DMS 273 (cell line): ENCODE results near the gene MYORG.

Source experiments
- DNase-seq: peaks from one replicate; lab custom pipeline; 2025; ENCODE audit not compliant: unreplicated experiment; lab: John Stamatoyannopoulos, UW

MYORG gene

DNA sequence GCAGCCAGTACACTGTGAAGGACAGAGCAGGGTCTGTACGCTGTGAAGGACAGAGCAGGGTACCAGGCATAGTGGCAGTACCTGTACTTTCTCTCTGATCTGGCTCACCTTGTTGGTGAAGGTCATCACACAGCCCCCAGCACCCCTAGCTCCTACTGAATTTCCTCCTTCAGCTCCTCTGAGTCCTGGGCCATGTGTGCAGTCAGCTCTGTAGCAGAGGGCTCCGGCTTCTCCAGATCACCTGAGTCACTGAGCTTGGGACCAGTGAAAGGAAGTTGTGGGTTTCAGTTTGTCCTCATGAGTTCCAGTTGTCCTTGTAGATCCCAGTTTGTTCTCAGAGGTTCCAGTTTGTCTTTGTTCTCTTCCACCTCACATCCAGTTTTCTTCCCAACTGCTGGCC lies 41.8 kb downstream of the MYORG start:
- no peak for DNase-seq

DNA sequence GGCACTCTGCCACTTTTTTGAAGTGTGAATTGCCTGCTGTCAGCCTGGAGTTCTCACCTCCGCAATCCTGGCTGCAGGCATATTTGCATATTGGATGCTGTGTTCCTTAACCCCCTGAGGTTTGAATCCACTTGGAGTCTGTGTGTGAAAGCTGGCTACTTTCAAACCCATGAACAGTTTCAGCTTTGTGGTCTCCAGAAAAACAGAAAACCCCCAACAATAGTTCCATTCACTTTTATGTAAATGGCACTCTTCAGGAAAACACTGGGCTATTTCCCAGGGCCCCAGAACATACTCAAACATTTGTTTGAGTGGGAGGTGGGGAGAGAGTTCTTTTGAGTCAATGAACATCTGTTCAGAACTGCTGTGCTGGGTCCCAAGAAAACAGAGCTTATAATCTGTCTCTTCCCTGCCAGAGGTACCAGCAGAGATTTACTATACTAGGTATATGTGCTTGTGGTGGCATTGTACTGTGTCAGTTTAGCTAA lies 42.3 kb downstream of the MYORG start:
- DNase-seq = peak; percentile 68

DNA sequence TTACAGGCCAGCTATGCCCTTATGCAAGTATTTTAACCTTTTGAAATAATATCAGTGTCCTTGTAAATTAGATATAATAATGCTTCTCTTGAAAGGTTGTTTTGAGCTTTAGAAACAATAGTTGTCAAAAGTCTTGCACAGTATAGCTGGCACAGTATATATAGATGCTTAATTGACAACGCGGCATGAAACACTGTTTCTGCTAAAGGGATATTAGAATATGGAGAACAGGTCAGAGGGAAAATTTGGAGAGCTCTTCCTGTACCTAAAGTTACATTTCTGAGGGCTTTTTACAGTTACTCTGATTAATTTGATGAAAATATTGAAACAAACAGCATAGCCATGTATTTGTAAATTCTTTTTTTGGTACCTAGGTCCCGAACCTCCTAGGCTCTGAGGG lies 42.9 kb downstream of the MYORG start:
- no peak for DNase-seq

DNA sequence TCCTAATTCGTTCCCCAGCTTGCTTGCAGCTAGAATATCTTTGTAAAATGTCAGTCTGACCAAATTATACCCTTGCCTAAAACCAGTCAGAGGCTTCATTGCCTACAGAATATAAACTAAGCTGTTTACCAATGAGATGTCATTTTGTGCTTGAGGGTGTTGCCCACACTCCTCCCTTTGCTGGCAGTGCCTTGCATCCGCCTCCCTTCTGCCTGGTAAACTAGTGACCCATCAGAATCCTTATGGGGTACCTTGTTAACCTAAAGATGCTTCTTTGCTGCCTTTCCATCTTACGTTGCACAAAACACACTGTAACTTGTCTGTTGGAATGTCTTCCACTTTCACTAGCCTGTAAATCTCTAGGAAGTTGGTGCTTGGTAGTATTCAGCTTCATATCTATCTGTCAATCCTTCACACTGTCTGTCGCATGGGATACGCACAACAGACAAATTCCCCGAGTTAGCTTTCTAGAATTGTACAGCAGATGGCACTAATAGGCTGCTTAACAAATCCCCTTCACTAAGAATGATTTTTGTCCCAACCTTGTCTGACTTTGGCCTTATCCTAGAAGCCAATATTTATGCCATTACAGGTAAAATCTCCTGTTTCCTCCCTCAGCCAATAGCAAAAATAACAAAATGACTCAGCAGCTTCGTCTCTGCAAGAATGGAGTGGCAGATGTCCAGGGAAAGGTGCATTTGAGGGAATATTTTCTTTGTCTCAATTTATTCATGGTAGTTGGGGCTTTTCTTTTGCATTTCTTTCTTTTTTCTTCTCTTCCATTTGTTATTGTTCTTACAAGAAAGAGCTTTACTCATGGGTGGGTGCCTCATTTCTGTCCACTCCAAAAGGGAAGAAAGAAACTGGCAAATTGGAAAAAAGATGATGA lies 44.4 kb downstream of the MYORG start:
- DNase-seq = peak; percentile 74

DNA sequence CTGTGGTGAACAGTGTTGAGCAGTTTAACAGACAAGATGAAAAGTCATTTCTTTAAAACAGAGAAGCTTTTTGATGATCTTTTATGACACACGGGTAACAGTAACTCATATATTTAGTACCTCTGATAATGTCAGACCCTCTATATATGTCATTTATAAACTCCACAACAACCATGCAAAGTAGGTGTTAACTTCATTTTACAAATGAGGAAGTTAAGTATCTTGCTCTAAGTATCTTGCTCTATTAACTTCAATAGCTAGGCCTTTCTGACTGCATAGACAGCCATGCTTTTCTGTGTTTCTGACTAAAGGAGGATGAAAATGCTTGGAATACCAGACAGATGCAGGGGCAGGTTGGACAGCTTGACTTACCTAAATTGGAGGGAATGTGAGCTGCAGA lies 45.5 kb downstream of the MYORG start:
- no peak for DNase-seq

DNA sequence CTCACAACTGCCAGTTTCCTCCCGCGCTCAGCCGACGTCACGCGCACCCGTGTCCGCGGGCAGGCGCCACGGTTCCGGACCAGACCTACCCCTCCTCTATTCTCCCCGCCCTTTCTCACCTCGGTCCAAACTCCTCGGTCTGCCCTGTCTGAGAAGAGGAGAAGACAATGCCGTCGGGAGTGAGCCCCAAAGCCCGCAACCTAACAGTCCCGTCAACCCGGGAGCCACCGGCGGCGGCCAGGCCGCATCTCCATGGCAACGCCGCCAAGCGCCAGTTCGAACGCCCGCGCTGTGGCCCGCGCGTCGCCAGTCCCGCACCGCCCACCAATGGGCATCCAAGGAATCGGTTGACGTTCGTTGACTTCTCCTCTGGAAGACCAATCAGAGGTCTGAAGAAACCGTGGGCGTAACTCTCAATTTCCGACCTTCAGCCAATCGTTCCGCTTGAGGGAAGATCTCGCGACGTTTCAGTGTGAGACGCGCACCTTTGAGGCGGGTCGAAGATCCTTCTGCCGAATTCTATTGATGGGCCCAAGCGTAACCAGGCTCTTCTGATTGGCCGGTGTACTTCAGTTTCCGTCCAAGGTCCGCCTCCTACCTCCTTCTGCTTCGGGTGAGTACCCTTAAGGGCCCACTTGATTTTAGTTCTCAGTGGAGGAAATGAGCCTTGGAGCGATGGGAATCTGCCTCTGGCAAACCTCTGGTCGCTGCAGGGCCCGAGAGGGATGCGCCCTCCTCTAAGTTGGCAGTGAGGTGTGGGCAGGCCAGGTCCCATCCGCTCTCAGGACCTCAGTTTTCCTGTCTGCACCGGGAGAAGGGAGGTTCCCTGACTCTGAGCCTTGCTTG lies 47.5 kb downstream of the MYORG start, which contains the start of the genes KIF24 and NUDT2:
Gene KIF24 (minus strand): TSS at position 282 of the 846 bp plus-strand sequence. CDS start 17,922 bp downstream, outside the sequence.
Gene NUDT2 (plus strand): TSS at position 583 of the 846 bp plus-strand sequence. CDS start 9,471 bp downstream, outside the sequence.
- peak; percentile 100 for DNase-seq

DNA sequence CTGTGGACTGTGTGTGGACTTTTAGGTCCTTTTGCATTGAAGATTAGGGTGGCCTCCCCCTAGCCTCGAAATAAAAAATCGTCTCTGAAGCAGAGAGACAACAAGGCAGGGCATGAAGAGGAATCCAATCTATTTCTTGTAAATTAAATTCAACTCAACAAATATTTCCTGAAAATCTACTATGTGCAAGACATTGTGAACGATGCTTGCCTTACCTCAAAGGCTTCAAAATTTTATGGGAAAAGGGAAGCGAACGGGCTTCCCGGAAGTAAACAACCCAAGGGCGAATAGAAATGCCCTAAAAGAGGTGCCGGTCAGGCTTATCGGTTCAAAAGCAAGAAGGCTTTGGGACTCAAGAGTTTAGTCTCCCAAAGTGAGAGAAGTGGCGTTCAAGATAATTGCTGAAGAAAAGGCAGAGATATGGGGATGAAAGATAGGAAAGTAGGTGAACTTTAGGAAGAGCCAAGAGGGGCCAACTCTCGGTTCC lies 48.2 kb downstream of the MYORG start:
- DNase-seq = peak; percentile 75

DNA sequence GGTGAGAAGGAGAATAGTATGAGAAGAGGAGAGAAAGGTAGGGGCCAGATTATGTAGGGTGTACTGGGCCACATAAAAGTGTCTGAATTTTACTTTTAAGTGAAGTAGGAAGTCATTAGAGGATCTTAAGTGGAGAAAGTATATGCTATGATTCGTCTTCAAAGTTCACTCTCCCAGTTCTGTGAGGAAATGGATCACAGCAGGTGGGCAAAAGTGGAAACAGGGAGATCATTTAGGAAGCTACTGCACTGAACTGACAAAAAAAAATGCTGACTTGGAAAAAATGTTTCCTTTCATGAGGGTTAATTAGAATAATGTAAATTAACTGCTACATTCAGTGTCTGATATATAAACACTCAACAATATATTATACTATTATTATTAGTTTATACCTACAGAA lies 50.0 kb downstream of the MYORG start:
- no peak for DNase-seq

DNA sequence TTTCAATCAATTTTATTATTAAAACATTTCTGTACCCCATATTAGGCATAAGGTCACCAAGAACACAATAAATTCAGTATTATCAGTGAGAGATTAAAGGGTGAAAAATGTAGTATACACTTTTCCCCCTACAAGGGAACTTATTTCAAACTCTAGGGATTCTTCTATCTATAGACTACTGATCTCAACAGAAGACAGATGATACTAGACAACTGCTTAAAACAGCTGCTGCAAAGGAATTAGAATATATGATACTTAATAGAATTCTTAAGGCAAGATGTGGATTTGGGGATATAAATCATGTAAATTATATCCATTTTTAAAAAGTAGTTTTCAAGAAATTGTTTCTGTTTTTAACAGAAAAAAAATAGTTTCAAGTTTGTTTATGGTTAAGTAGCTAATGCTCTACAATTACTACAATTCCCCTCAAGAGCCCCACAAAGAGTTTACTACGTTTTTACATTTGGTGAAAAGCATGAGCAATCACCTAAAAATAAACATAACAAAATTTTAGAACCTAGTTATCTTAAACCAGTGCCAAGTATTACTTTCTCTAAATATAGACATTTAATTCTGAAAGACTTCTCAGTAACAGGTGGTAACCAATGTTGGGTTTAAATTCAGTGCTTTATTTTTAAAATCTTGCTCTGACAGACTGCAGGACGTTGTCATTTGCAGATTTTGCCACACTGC lies 53.7 kb downstream of the MYORG start:
- no peak for DNase-seq

DNA sequence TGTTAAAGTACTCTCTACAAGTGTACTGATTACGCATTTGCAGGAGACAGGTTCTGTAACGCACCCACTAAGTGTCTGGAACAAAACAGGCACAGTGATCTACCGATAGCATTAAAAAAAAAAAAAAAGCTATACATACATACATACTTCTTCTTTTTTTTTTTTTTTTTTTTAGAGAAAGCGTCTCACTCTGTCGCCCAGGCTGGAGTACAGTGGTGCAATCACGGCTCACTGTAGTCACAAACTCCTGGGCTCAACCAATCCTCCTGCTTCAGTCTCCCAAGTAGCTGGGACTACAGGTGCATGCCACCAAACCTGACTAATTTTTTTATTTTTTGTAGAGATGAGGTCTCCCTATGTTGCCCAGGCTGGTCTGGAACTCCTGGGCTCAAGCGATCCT lies 55.2 kb downstream of the MYORG start:
- DNase-seq = no peak

DNA sequence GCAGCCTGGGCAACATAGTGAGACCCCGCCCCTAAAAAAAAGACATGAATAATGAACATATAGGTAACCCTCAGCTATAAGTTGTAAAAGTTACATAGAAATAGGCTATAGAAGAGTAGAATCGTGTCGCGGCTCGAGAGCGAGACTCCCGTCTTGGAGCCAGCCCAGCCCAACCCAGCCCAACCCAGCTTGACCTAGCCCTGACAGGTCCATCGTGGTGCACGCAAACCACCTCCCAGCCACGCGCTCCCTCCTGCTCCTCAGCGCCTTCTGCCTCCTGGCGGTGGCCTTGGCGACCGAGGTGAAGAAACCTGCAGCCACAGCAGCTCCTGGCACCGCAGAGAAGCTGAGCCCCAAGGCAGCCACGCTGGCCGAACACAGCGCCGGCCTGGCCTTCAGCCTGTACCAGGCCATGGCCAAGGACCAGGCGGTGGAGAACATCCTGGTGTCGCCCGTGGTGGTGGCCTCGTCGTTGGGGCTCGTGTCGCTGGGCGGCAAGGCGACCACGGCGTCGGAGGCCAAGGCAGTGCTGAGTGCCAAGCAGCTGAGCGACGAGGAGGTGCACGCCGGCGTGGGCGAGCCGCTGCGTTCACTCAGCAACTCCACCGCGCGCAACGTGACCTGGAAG lies 58.4 kb downstream of the MYORG start:
- no peak for DNase-seq

DNA sequence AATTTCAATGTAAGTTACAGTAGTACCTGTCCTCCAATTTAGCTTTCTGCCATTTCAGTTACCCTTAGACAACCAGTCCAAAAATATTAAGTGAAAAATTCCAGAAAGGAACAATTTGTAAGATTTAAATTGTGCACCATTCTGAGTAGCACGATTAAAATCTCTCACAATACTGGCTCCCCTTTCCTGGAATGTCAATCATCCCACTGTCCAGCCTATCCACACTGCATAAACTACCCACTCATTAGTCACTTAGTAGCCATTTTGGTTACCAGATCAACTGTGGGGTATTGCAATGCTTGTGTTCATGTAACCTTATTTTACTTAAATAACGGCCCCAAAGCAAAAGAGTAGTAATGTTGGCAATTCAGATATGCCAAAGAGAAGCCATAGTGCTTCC lies 59.3 kb downstream of the MYORG start:
- no peak for DNase-seq
